Measurements from ENCODE around the gene FIBP.

The FIBP gene

DNA sequence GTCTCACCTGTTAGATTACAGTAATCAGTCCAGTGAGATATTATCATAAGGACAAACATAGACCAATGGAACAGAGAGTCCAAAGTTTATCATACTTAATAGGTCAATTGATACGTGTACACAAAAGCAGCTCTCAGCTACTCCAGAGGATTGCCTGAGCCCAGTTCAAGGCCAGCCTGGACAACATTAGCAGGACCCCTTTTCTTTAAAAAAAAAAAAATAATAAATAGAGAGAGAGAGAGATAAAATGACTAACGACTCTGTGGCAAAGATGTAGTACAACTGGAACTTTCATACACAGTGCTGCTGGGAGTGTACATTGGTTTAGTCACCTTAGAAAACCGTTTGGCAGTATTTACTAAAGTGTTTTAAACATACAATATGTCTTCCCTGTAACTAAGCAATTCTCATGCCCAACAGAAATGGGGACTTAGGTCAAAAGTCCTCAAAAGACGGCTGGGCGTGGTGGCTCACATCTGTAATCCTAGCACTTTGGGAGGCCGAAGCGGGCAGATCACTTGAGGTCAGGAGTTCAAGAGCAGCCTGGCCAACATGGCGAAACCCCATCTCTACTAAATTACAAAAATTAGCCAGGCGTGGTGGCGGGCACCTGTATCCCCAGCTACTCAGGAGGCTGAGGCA lies 43.9 kb downstream of the FIBP start:
- no peak for DNase-seq (ENCODE audit: low read depth)

DNA sequence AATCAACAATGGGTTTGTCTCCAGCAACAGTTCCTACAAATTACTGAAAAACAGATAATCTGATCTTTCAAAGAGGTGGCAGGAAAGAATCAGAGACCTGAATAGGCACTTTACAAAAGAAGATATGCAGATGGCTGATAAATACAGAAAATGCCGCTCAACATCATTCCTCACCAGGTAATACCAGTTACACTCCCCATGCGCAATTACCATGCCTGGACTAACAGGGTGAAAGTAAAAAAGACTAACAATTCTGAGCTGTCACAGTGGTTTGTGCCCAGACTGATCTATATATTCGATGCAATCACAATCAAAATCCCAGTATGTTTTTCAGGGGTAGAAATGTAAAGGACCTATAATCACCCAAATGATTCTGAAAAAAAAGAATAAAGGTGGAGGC lies 44.5 kb downstream of the FIBP start:
- DNase-seq (ENCODE audit: low read depth) = no peak

DNA sequence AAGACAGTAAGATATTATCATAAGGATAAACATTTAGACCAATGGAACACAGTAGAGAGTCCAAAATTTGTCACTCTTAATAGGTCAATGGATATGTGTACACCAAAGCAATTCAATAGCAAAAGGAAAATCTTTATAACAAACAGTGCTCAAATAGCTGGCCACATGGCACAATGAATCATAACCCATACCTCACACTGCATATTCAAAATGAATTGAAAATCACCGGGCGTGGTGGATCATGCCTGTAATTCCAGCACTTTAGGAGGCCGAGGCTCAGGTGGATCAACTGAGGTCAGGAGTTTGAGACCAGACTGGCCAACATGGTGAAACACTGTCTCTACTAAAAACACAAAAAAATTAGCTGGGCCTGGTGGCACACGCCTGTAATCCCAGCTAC lies 46.1 kb downstream of the FIBP start:
- no peak for DNase-seq (ENCODE audit: low read depth)

DNA sequence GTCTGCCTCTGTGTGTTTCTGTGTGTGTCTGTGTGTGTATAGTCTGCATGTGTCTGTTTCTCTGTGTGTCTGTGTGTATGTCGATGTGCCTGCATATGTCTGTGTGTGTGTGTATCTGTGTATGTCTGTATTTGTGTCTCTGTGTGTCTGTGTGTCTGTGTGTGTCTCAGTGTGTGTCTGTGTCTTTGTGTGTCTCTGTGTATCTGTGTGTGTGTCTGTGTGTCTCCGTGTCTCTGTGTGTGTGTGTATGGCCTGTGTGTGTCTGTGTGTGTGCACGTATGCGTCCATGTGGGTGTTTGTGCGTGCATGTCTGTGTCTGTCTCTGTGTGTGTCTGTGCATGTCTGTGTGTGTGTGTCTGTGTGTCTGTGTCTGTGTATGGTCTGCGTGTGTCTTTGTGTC lies 54.1 kb downstream of the FIBP start:
- no peak for DNase-seq (ENCODE audit: low read depth)

Measured in EH (cell line).